Astrocyte of the spinal cord (primary cell): Measurements from ENCODE around the gene TRIM75.
"Not testable (repeated sequence)": the region's sequence is repeated elsewhere in the genome, so short reads cannot be mapped to it uniquely, and the experiment has no call there.

Experiments used
- DNase-seq: peaks from one replicate; pipeline ENCODE4 v3.0.0; 2011; ENCODE audit warnings: low read depth, low spot score
- H3K4me3 ChIP-seq: 2 replicates; pipeline ENCODE4 v1.5.1; 2011; ENCODE audit warnings: low read depth, mild to moderate bottlenecking, low read length, moderate library complexity
- in situ Hi-C: cut with HindIII; loops from 2 replicates; pipeline ENCODE4 v1.10.0; 2017; ENCODE audit warnings: low sequenced_read_pairs
- TF ChIP-seq, protein P1 (sequence below): IDR thresholded peaks from 2 replicates; pipeline ENCODE4 v1.5.1; 2012; ENCODE audit warnings: low read depth, mild to moderate bottlenecking, low read length, inconsistent platforms

Gene TRIM75

GRCh38 chr4:165010991-165011390 is 42.7 kb upstream of the TRIM75 start:
- in situ Hi-C loops, result no loop called here
- no peak overlapping the region for H3K4me3 ChIP-seq
- TF ChIP-seq, protein P1, sequence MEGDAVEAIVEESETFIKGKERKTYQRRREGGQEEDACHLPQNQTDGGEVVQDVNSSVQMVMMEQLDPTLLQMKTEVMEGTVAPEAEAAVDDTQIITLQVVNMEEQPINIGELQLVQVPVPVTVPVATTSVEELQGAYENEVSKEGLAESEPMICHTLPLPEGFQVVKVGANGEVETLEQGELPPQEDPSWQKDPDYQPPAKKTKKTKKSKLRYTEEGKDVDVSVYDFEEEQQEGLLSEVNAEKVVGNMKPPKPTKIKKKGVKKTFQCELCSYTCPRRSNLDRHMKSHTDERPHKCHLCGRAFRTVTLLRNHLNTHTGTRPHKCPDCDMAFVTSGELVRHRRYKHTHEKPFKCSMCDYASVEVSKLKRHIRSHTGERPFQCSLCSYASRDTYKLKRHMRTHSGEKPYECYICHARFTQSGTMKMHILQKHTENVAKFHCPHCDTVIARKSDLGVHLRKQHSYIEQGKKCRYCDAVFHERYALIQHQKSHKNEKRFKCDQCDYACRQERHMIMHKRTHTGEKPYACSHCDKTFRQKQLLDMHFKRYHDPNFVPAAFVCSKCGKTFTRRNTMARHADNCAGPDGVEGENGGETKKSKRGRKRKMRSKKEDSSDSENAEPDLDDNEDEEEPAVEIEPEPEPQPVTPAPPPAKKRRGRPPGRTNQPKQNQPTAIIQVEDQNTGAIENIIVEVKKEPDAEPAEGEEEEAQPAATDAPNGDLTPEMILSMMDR, result no peak
- no peak for DNase-seq

DNA sequence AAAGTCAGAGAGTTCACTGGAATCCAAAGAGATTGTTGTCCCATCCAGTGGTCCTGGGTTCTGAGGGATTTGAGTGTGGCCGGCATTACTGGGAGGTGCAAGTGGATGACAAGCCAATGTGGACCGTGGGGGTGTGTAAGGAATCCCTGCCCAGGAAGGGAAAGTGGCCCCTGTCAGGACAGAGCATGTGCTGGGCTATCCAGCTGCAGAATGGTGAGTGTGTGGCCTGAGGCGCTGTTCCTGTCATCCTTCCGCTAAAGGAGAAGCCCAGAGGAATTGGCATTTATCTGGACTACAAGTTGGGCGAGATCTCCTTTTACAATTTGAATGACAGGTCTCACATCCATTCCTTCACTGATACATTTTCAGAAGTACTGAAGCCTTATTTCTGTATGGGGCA is 42.3 kb upstream of the TRIM75 start:
- no peak for DNase-seq
- TF ChIP-seq, protein P1, result no peak
- H3K4me3 ChIP-seq, result no peak overlapping the region
- in situ Hi-C loops, result no loop called here

DNA sequence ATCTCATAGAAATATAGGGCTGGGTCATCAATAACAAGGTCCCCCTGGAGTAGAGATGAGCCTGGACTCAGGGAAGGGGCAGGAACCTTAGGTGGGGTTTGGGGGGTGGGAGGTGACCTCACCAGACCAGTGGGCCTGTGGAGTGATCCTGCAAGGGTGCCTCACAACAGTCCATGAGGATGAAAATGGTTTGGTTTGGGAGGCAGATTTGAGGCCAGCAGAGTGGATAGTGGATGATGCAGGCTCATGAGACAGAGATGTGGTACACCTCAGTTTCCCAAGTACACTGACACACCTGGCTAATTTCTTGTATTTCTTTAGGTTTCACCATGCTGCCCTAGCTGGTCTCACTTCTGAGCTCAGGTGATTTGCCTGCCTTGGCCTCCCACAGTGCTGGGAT is 40.0 kb upstream of the TRIM75 start:
- in situ Hi-C loops, result no loop called here
- DNase-seq, result no peak
- TF ChIP-seq, protein P1, result no peak
- H3K4me3 ChIP-seq, result no peak overlapping the region

- in situ Hi-C loops, result no loop called here
- TF ChIP-seq, protein P1, result no peak
- no peak for DNase-seq
- no peak overlapping the region for H3K4me3 ChIP-seq
Observed at GRCh38 chr4:165016971-165017370, 36.7 kb upstream of the TRIM75 start.

DNA sequence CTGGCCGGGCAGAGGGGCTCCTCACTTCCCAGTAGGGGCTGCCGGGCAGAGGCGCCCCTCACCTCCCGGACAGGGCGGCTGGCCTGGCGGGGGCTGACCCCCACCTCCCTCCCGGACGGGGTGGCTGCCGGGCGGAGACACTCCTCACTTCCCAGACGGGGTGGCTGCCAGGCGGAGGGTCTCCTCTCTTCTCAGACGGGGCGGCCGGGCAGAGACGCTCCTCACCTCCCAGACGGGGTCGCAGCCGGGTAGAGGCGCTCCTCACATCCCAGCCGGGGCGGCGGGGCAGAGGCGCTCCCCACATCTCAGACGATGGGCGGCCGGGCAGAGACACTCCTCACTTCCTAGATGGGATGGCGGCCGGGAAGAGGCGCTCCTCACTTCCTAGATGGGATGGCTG is 33.7 kb upstream of the TRIM75 start:
- H3K4me3 ChIP-seq, in situ Hi-C loops, DNase-seq: not testable (repeated sequence)

- DNase-seq, in situ Hi-C loops: not testable (repeated sequence)
Observed at GRCh38 chr4:165025782-165026181, 27.9 kb upstream of the TRIM75 start.

DNA sequence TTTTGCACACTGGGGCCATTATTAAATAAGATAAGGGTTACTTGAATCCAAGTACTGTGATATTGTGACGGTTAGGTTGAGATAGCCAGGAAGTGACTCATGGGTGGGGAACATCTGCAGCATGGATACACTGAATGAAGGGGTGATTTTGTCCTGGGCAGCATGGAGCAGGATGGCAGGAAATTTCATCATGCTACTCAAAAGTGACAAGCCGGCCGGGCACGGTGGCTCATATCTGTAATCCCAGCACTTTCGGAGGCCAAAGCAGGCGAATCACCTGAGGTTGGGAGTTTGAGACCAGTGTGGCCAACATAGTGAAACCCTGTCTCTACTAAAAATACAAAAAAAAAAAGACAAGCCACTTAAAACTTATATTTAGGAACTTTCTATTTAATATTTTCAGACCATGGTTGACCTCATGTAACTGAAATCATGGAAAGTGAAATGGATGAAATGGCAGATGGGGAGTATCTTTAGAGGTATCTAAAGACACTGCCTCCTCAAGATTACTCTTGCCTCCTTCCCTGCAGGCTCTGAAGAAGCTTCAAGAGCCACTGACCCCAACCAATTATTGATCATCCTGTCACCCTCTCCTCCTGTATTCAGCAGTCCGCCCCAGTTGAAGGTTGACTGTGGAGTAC is 25.8 kb upstream of the TRIM75 start:
- H3K4me3 ChIP-seq, result no peak overlapping the region
- no peak for DNase-seq
- in situ Hi-C loops, result no loop called here
- TF ChIP-seq, protein P1, result no peak

More at GRCh38 chr4:165025782-165026181, 27.9 kb upstream of the TRIM75 start:
- H3K4me3 ChIP-seq, result not testable (repeated sequence)
